Measurements from ENCODE around the gene NCAM1.

DNA sequence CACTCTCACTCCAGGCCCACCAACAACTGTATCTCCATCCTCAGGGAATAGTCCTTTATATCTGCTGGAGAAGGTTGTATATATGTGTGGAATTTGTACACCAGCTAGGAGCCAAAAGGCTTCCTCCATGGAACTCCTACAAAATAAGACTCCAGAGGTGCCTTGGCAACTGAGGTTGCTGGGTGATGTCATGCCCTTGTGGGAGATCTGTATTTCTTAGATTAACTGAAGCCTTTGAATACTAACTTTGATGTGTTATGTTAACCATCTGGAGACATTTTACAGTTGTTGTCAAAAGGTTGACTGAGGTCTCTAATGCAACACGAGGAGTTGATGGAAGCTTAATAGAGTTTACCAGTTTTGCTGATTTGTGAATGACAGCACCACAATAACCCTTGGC is 213.7 kb downstream of the NCAM1 start:
- TF ChIP-seq, protein P1, sequence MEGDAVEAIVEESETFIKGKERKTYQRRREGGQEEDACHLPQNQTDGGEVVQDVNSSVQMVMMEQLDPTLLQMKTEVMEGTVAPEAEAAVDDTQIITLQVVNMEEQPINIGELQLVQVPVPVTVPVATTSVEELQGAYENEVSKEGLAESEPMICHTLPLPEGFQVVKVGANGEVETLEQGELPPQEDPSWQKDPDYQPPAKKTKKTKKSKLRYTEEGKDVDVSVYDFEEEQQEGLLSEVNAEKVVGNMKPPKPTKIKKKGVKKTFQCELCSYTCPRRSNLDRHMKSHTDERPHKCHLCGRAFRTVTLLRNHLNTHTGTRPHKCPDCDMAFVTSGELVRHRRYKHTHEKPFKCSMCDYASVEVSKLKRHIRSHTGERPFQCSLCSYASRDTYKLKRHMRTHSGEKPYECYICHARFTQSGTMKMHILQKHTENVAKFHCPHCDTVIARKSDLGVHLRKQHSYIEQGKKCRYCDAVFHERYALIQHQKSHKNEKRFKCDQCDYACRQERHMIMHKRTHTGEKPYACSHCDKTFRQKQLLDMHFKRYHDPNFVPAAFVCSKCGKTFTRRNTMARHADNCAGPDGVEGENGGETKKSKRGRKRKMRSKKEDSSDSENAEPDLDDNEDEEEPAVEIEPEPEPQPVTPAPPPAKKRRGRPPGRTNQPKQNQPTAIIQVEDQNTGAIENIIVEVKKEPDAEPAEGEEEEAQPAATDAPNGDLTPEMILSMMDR (IDR thresholded peaks at IDR 0.05; ENCODE audit: low read depth, low read length) = no peak
- no peak for TF ChIP-seq EZH2phosphoT487 (IDR thresholded peaks at IDR 0.05; ENCODE audit: low read depth)
